ENCODE measurements around the gene HSD11B1L.
A peak's percentile ranks its signal among the peaks of the same experiment; 100 is the strongest.
"Not testable (repeated sequence)": the region's sequence is repeated elsewhere in the genome, so short reads cannot be mapped to it uniquely, and the experiment has no call there.

Gene HSD11B1L

DNA sequence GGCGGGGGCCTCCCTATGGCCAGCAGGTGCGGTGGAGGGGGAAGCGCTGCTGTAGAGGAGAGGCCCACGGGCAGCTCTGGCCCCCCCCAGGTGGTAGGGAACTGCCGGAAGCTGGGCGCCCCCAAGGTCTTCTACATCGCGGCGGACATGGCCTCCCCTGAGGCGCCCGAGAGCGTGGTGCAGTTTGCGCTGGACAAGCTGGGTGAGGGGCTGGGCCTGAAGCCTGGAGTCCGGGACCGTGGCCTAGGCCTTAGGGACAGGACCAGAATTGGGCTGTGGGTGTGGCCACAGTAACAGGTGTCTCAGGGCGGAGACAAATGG, 5.5 kb downstream of the HSD11B1L start:
- DNase-seq (ENCODE audit: low read depth, low spot score): no peak
- no peak overlapping the region for H3K27ac ChIP-seq

DNA sequence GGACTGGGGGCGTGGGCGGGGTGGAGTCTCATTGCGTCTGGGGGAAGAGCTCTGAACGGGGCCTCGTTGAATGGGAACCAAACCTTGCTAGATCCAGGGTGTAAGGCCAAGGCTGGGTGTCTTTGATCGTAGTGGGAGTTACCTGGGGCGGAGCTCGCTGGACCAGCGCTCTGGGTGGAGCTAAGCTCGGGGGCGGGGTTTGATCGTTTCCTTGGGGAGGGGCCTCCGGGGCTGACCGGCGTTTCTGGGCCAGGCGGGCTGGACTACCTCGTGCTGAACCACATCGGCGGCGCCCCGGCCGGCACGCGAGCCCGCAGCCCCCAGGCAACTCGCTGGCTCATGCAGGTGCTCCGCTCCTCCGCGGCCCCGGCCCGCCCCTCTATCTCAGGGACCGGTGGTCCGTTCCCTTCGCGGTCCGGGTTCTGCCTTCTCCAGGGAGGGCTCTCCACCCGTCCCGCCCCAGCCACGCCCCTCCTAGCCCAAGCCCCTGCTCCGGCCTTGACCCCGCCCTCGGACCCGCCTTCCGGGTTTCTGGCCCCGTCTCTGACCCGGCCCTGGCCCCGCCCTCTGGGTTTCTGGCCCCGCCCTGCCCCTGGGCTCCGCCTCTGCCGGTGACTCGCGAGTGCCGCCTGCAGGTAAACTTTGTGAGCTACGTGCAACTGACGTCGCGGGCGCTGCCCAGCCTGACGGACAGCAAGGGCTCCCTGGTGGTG, 6.0 kb downstream of the HSD11B1L start:
- H3K27ac ChIP-seq: peak overlapping the region; percentile 42
- DNase-seq (ENCODE audit: low read depth, low spot score): peak; percentile 54

DNA sequence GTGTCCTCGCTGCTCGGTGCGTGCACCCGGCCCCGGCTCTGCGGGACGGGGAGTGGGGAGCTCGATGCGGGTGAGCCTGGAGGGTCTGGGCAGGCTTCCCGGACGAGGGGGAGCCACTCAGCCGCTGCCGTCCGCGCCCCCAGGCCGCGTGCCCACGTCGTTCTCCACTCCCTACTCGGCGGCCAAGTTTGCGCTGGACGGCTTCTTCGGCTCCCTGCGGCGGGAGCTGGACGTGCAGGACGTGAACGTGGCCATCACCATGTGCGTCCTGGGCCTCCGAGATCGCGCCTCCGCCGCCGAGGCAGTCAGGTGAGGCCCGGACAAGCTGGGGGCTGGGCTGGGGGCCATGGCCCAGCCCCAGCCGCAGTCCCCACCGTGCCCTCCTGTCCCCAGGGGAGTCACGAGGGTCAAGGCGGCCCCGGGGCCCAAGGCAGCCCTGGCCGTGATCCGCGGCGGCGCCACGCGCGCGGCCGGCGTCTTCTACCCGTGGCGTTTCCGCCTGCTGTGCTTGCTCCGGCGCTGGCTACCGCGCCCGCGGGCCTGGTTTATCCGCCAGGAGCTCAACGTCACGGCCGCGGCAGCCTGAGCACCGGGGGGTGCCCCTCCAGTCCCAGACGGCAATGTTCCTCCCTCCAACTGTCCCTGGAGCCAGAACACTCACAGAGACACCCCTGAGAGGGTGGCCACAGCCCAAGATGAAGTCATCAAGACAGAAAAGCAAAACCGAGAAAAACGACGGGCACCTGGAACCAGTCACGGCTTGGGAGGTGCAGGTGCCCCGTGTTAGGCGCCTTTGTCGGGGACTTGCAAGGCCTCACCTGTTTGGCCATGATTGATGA, 6.8 kb downstream of the HSD11B1L start:
- no peak overlapping the region for H3K27ac ChIP-seq
- DNase-seq (ENCODE audit: low read depth, low spot score): no peak

GRCh38 chr19:5688262-5688881, 7.5 kb downstream of the HSD11B1L start:
- not testable (repeated sequence) for H3K27ac ChIP-seq

DNA sequence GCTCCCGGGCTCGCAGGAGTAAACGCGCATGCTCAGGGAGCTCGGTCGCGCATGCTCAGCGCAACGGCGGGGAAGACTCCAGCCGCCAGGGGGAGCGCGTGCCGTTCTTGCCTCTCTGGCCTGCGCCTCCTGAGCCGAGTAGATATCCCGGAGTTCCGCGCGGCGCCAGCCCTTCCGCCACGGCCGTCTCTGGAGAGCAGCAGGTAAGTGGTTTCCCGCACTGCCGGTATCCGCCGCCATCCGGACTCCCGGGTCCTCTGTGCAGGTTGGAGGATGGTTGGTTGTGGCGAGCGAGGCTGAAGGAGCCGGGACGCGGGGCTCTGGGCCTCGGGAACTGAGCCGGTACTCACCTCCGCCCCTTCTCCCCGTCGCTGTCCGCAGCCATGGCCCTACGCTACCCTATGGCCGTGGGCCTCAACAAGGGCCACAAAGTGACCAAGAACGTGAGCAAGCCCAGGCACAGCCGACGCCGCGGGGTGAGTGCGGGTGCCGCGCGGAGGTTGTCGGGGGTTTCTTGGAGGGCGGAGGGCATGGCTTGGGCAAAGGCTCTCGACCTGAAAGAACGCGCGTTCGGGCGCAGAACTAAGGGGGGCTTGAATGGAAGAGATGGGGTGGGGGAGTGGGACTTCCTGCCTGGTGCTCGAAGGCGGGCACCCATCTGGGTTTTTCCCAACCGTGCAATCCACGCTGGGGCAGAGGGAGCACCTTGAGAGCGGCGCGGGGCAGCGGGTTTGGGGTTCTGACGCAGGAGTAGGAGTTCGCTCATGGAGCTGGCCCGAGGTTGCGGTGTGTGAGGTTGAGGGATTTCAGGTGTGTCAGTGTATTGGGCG, 9.5 kb downstream of the HSD11B1L start, which contains the start of gene RPL36:
RPL36 (plus strand) TSS at position 171 of the 830 bp plus-strand sequence; CDS start at position 384, 213 bp downstream.
- peak; percentile 80 for DNase-seq (ENCODE audit: low read depth, low spot score)
- H3K27ac ChIP-seq: peak within 1 kb of the TSS; percentile 93

More at GRCh38 chr19:5688262-5688881, 7.5 kb downstream of the HSD11B1L start:
- DNase-seq (ENCODE audit: low read depth, low spot score): not testable (repeated sequence)

- no peak for DNase-seq (ENCODE audit: low read depth, low spot score)
- peak overlapping the region; percentile 93 for H3K27ac ChIP-seq
Observed at GRCh38 chr19:5690955-5691821, 10.4 kb downstream of the HSD11B1L start.

DNA sequence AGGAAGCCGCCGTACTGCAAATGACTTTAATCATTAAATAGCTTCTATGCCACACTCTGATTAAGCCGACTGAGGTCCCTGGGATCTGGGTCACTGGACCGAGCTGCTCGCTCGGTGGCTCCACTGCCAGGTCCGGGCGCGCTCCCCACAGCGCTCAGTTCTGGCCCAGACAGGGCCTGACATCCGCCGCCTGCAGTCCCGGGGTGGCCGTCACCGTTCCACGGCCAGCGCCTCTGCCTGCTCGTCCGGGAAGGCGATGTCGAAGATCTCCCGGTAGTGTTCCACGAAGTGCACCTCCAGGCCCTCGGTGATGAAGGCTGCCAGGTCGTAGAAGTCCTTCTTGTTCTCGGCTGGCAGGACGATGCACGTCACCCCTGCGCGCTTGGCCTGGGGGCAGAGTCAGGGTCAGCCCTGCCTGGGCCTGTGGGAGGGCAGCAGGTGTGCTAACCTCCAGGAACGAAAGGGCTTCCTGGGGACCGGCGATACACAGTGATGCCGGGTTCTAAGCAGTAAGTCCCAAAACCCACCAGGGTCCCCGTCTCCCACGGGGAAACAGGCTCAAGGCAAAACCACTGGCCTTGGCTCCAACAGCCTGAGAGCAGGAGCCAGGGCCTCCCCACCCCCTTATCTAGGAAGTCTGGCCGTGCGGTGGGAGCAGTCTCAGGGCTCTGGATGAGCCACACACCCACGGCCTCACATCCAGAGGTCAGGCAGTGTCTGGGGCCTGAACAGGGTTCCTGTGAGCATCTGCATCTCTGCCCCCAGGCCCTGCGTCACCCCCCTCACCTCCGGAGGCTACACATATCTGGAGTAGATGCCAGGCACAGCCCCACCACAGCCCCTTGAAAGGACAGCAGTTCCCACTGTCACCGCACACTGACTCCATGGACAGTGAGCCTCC, 11.2 kb downstream of the HSD11B1L start:
- no peak for DNase-seq (ENCODE audit: low read depth, low spot score)
- H3K27ac ChIP-seq: peak overlapping the region; percentile 93

- DNase-seq (ENCODE audit: low read depth, low spot score): no peak
- peak overlapping the region; percentile 93 for H3K27ac ChIP-seq
Observed at GRCh38 chr19:5692723-5693194, 11.9 kb downstream of the HSD11B1L start.

- H3K27ac ChIP-seq: peak overlapping the region; percentile 93
- DNase-seq (ENCODE audit: low read depth, low spot score): no peak
Observed at GRCh38 chr19:5693195-5694166, 12.7 kb downstream of the HSD11B1L start.

DNA sequence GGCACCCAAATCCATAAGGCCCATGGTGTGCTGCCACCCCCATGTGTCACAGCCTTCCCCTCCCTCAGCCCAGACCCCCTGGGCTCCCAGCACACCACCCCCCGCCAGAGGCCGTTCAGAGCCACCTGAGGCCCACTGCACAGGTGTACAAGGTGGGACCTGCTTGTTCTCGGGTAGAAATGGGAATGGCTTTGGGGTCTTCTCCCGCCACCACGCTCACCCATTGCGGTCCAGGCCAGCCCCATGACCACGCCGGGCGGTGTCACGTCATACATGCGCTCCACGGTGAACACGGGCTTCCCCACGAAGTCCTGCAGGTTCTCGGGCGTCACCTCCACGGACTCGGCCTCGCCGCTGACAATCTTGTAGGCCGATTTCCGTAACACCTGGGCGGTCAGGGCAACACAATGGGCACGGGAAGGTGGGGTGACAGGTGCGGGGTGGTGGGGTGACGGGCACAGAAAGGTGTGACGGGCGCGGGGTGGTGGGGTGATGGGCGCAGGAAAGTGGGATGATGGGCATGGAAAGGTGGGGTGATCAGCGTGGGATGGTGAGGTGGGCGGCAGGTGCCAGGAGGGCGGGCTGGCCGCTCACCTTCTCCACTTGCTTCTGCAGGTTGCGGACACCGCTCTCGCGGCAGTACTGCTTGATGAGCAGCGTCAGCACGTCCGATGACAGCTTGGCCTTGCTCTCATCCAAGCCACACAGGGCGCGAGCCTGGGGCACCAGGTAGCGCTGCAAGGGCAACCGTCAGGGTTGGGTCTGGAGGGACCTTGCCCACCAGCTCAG, 13.5 kb downstream of the HSD11B1L start:
- H3K27ac ChIP-seq: no peak overlapping the region
- no peak for DNase-seq (ENCODE audit: low read depth, low spot score)

- H3K27ac ChIP-seq: no peak overlapping the region
- DNase-seq (ENCODE audit: low read depth, low spot score): no peak
Observed at GRCh38 chr19:5694956-5695648, 14.3 kb downstream of the HSD11B1L start.

DNA sequence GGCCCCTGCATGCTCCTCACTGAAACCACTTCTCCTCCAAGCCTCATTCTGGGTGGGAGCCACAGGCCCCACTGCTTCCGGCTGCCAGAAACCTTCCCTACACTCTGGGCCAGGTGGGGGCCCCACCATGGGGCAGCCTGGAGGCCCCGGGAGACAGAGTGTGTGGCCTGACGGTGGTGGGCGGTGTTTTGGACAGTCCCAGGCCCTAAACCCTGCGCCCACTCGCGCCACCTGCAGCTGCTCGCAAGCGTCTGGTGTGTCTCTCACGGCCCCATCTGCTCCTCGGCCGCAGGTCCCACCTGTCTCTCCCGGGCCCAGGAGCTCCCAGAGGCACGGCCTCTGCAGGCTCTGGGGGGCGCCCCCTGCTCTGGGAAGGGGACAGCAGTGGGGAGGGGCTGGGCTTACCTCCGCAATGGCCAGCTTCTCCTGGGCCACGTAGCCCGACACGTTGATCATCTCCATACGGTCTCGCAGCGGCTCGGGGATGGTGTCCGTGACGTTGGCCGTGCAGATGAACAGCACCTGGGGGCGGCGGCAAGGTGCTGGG, 14.9 kb downstream of the HSD11B1L start:
- H3K27ac ChIP-seq: no peak overlapping the region
- no peak for DNase-seq (ENCODE audit: low read depth, low spot score)

DNA sequence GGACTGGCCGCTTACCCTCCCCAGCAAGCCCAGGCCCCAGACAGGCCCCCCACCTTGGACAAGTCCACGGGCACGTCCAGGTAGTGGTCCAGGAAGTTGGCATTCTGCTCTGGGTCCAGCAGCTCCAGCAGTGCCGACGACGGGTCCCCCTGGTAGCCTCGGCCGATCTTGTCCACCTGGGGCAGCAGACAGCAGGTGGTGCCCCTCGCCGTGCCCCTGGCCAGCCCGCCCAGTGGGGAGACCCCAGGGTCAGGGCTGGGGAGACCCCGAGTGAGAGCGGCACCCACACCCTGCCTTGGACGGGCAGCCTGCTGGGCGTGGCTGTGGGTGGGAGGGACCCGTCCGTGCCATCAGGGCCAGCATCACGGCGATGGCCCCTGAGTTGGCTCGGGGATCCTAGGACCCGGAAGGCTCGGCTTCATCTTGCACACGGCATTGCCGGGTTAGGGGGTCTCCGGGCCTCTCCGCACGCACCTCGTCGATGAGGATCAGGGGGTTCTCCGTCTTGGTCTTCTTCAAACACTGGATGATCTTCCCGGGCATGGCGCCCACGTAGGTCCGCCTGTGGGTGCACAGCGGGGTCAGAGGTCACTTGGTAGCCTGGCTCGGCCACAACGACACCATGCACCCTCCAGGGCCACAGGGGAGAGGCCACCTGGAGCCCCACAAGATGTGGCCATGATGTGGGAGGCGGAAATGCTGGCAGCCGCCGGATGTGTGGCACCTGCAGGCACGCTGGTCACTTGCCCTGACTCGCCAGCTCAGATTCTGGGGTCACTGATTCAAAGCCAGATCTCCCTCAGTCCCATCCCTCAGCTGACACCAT, 15.6 kb downstream of the HSD11B1L start:
- H3K27ac ChIP-seq: no peak overlapping the region
- DNase-seq (ENCODE audit: low read depth, low spot score): no peak

GRCh38 chr19:5697022-5697889, 16.4 kb downstream of the HSD11B1L start:
- H3K27ac ChIP-seq: no peak overlapping the region
- DNase-seq (ENCODE audit: low read depth, low spot score): no peak
